GM15510 (cell line): Measurements from ENCODE around the gene EPOP.

Experiments
- POLR2A ChIP-seq: IDR thresholded peaks from 3 replicates; pipeline ENCODE4 v1.6.1; 2011; ENCODE audit warnings: borderline replicate concordance; ENCODE audit not compliant: insufficient read length; ENCODE audit errors: extremely low read depth

The EPOP gene

DNA sequence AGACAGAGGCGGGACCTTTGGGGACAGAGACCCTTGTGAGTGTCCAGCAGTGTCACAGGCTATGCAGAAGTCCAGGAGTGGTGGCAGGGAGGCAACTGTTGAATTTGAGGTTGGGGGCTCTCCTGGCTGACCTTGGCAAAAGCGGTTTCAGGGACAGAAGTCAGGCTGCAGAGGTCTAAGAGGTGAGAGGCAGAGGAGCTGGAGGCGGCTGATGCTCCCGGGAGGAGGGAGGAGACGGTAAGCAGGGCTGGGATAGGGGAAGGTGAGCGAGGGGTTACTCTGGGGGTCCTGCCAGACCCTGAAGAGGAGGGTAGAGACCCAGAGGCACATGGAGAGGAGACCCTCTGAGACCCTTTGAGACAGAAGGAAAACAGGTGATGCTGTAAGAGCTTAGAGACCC is 5.2 kb downstream of the EPOP start:
- no peak for TF ChIP-seq POLR2A

DNA sequence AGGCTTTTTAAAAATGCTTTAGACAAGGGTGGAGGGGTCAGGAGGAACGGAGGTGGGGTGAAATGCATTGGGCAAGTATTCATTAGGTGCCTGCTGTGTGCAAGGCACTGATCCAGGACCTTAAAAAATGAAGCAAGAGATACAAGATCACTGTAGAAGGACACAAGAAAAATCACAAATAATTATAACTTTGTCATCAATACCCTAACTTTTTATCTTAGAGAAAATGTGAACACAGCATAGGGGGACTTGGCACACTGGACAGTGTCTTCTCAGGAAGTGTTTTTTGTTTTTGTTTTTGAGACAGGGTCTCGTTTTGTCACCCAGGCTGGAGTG is 7.0 kb downstream of the EPOP start:
- TF ChIP-seq POLR2A, result no peak

DNA sequence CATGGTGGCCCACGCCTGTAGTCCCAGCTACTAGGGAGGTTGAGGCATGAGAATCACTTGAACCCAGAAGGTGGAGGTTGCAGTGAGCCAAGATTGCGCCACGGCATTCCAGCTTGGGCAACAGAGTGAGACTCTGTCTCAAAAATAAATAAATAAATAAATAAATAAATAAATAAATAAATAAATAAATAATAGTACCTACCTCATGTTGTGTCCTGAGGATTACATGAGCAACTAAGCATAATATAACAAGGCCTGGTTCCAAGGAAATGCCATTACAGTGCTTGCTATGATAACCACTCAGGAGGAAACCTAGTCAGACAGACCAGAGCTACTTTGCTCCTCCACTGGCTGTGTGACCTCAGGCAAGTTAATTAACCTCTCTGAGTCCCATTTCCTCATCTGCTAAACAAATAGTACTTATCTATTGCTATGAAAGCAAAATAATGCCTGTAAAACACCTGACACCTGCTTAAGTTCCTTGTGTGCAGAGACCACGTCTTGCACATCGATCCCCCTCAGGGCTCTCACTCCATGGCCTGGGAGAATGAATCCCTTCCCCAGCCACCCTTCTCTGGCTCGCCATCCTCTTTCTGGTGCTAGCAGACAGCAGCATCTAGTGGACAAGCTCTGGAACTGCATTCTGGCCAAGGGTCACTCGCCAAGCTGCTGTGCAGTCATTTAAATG is 7.5 kb downstream of the EPOP start:
- TF ChIP-seq POLR2A, result no peak

DNA sequence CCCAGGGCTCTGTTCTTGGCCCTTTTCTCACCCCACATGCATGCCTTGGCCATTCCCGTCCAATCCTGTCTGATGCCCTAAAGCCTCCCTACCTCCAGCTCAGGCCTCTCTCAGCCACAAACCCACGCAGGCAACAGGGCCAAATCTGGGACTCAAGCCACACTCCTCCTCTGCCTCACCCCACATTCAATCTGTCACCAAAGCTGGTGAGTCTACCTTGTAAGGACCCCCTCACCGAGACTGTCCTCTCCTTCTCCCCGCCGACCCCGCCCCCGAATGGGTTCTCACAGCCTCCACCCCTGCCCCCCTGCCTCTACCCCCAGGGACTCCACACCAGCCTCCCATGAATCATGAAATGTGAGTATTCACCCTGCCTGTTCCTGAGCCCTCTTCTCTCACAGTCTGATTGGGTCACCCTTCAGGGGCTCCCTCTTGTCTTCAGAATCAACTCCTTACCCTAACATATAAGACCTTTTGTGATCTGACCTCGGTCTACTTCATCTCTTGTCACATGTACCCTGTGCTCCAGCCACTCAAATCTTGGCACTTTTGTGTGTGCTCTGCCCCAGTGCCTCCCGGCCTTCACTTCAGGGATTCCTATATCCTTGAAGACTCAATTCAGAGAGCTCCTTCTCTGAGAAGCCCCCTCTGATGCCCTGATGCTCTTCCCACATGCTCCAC is 10.7 kb downstream of the EPOP start:
- no peak for TF ChIP-seq POLR2A

DNA sequence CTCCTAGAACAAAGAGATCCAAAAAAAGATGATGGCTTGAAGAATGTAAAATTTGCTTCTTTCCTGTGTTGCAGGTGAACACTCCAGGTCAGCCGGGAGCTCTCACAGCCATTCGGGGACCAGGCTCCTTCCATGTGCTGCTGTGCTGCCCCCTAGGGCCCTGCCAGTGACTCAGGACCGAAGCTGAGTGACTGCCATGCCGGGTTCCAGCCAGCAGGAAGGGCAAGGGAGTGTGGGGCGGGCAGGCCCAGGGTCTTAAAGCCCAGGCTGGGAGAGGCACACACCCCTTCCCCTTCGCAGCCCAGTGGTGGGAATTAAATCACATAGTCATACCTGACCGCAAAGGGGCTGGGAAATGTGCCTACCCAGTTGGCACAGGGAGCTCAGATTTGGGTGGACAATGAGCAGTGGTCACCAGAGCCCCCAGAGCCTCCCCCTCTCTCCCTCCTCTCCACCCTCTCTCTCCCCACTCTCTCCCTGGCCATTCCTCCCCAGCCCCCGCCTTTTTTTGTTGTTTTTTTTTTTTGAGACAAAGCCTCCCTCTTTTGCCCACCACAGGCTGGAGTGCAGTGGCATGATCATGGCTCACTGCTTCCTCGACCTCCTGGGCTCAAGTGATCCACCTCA is 11.5 kb downstream of the EPOP start:
- TF ChIP-seq POLR2A, result no peak

DNA sequence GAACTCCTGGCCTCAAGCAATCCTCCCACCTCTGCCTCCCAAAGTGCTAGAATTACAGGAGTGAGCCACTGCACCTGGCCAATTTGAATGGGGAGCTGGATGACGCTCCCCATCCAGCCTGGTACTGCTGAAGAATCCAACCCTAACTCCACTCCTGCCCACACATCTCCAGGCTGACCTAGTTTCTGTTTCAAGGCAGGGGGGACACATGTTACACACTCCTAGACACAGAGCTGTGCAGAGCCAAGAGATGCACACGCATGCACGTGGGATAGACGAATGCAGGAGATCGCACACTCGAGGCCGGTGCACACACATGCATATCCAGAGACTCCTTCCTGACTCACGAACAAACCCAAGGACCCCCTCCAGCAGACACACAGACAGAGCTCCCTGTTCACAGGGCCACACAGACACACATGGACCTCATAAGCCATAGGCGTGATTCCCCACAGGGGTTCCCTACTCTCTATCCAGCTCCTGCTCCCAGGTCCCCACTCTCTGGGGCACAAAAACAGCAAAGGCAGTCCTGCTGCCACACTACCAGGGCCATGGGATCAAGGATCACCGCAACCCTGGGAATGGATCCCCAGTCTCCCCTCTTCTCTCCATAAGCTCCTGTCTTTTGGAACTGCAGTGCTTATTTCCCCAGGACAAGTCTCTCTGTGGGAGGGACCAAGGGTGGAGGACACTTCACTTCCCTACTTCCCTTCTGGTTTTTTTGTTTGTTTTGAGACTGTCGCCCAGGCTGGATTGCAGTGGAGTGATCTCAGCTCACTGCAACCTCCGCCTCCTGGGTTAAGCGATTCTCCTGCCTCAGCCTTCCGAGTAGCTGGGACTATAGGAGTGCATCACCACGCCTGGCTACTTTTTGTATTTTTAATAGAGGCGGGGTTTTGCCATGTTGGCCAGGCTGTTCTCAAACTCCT is 14.4 kb downstream of the EPOP start:
- no peak for TF ChIP-seq POLR2A

DNA sequence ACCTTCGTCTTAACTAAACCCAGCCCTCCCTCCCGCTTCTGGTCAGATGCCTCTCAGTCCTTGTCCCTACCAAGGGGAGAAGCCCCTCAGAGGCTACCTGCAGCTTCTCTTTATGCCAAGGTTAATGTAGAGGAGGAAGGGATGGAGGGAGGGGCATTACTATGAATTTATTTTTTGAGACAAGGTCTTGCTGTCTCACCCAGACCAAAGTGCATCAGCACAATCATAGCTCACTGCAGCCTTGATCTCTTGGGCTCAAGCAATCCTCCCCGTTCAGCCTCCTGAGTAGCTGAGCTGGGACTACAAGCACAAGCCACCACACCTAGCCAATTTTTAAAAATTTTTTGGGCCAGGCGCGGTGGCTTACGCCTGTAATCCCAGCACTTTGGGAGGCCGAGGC is 15.3 kb downstream of the EPOP start:
- TF ChIP-seq POLR2A, result no peak

DNA sequence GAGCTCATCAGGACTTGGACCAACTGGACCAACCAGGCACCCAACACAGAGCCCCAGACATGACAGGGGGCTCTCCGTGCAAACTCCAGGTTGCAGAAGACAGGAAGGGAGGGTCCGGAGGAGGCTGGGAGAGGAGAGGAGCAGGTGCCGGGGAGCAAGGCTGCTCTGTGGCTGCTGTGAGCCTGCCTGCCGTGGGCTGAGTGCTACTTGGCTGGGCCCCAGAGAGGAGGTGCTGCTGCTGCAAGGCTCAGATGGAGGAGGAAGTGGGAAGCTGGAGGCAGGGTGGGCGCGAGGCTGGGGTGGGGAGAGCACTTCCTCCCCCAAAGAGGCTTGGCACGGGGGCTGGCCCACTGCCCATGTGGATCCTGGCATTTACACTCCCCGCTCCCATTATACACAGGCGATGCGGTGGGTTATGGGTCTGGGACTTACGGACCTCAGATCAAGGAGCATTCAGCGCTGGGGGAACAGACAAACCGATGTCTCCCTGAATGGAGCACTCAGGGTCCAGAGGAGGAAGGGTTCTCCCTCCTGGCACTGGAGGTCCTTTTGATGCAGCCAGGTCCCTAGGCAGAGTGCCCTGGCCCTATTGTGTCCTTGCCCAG is 15.9 kb downstream of the EPOP start:
- no peak for TF ChIP-seq POLR2A

DNA sequence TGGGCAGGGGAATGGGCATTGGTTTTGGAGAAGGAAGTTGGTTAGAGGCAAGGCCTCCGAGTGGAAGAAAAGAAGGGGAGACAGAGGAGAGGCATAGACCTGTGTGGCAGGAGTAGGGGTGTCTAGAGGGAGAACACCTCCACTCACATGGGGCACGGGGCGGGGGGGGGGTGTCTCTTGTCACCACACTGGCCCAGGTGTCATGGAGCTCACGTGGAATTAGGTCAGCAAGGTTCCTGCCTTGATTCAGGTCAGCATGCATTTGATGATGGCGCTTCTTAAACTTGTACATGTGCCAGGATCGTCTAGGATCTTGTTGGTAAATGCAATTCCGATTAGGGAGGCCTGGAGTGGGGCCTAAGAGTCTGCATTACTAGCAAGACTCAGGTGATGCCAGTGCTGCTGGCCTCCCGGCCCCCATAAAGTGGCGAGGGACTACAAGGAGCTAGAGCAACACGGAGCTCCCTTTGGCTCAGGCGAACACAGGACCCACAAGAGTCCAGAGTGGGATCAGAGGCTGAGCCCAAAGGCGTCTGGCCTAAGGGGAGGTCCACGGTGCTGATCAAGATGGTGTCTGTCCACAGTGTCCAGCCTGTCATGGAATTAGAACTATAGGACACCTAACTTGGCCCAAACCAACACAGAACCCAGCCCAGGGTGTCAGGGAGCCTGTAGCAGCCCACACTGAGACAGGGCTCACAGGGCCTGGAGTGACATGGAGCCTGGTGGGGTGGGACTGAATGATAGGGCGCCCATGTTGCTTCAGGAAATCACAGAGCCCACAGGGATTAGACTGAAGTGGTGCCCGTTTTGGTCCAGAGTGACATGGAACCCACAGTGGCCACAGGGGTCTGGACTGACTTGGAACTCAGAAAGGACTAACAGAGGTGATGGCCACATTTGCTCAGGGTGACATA is 16.7 kb downstream of the EPOP start:
- TF ChIP-seq POLR2A, result no peak

DNA sequence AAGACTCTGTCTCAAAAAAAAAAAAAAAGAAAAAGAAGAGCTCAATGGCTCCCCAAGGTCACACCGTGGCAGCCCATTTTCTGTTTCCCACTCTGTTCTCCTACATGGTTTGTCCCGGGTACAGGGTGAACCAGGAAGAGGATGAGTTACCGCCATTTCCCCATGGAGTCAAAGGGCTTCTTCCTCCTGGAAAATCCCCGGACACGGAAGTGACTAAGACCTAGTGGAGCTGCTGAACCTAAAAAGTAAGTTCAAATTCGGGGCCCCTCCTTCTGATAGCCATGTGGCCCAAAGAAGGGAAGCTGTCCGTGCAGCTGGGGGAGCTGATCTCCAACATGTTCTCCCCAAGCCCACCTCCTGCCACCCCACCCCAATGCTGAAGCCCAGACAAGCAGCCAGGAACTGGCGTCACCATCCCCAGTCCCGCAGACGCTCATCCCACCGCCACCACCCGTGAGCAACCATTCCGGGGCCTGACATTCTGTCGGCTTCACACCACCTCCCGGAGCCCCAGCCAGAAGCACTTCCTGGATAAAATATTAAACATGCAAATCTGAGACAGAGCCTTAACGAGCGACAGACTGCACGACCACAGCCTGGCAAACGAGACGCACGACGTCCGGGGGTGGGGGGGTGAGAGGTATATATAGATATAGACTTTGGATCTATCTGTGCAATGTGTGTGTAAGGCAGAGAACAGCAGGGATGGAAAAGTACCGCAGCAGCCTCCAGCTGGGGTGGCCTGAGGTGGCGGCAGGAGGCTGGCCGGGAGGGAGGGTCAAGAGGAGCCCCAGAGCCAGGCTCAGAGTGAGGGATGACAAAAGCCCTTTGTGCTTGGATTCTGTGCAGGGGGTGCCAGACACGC is 17.6 kb downstream of the EPOP start:
- peak; percentile 32 for TF ChIP-seq POLR2A

DNA sequence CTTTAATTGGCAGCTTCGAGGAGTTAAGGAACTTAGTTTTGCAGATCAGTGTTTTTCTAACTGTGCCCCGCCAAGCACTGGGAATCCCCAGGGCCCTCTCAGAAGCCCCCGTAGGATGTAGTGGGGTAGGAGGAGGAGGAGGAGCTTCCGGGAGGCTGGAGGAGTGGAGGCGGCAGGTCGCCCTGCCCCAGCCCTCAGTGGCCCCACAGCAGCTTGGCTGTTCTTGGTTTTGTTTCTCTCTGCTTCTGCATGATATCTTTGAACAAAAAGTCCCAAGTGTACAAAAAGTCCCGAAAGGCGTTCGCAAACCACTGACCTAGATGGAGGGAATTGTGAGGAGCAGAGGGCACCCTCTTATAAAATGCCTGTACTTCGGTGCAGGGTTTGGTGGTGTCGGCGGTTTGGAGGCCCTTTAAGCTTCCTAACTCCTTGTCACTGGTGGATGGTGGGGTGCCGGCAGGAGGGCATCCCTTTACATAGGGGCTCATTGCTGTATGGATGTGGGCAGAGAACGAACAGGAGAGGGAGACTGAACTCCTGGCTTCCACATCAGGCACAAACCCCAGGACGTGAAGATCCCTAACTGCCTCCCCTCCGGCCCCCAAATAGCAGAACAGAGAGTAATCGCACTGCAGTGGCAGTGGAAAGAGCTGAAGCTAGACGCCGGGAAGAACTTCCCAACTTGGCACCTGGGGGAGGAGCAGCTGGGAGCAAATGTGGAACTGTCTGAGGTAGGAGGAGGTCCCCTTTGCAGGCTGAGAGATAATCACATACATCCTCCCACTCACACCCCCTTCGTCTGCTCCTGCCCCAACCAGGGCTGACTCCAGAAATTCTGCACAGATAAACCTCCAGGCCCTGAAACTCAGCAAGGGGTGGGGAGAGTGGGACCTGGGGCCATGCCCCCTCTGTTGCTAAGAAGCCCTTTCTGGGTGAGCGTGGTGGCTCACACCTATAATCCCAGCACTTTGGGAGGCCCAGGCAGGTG is 20.1 kb downstream of the EPOP start:
- TF ChIP-seq POLR2A, result no peak

DNA sequence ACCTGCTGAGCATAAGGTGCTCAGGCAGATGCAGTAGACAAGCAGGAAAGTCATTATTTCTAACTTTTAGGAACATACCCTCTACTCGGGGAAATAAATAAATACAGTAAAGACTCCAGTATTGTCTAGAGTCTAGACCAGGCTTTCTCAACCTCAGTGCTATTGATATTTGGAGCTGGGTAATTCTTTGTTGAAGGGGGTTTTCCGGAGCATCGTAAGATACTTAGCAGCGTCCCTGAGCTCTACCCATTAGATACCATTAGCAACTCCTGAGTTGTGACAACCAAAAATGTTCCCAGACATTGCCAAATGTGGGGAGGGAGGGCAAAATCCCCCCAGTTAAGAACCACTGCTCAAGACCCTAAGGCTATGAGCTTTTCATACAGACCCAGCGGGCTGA is 21.1 kb downstream of the EPOP start:
- TF ChIP-seq POLR2A, result no peak
